ENCODE measurements around the gene PRM1.

PRM1 gene

GRCh38 chr16:11253995-11254912 lies 26.9 kb downstream of the PRM1 start:
- FAIRE-seq (no peak), DNase-seq (ENCODE audit: low spot score) (no peak)

- DNase-seq (ENCODE audit: low spot score) = no peak
- no peak for FAIRE-seq
These were observed 27.8 kb downstream of the PRM1 start for GRCh38 chr16:11253009-11253994.

- no peak for FAIRE-seq
- DNase-seq (ENCODE audit: low spot score) = no peak
These were observed 28.6 kb downstream of the PRM1 start for GRCh38 chr16:11252482-11252931.

- FAIRE-seq = no peak
- DNase-seq (ENCODE audit: low spot score) = no peak
These were observed 29.3 kb downstream of the PRM1 start for GRCh38 chr16:11251525-11252481.

GRCh38 chr16:11250786-11251524 lies 30.2 kb downstream of the PRM1 start:
- DNase-seq (ENCODE audit: low spot score) (no peak), FAIRE-seq (no peak)

GRCh38 chr16:11250091-11250785 lies 30.9 kb downstream of the PRM1 start:
- FAIRE-seq (no peak), DNase-seq (ENCODE audit: low spot score) (no peak)

GRCh38 chr16:11249233-11250061 lies 31.7 kb downstream of the PRM1 start:
- FAIRE-seq = no peak

GRCh38 chr16:11248133-11248532 lies 33.0 kb downstream of the PRM1 start:
- FAIRE-seq (no peak), DNase-seq (ENCODE audit: low spot score) (no peak)

More at GRCh38 chr16:11249233-11250061, 31.7 kb downstream of the PRM1 start:
- DNase-seq (ENCODE audit: low spot score) = no peak

GRCh38 chr16:11245988-11246387 lies 35.1 kb downstream of the PRM1 start:
- no peak for FAIRE-seq

GRCh38 chr16:11245222-11245737 lies 35.9 kb downstream of the PRM1 start:
- FAIRE-seq = no peak
- no peak for DNase-seq (ENCODE audit: low spot score)

More at GRCh38 chr16:11245988-11246387, 35.1 kb downstream of the PRM1 start:
- DNase-seq (ENCODE audit: low spot score) = no peak

- FAIRE-seq (no peak), DNase-seq (ENCODE audit: low spot score) (no peak)
These were observed 38.5 kb downstream of the PRM1 start for GRCh38 chr16:11242658-11243057.

- no peak for FAIRE-seq
These were observed 39.5 kb downstream of the PRM1 start for GRCh38 chr16:11241480-11242204.

GRCh38 chr16:11240636-11241473 lies 40.3 kb downstream of the PRM1 start:
- no peak for DNase-seq (ENCODE audit: low spot score)
- no peak for FAIRE-seq

More at GRCh38 chr16:11241480-11242204, 39.5 kb downstream of the PRM1 start:
- DNase-seq (ENCODE audit: low spot score) = no peak

GRCh38 chr16:11239644-11240632 lies 41.2 kb downstream of the PRM1 start:
- FAIRE-seq (no peak), DNase-seq (ENCODE audit: low spot score) (no peak)
